Measurements from ENCODE around the gene TRIM66.

Gene TRIM66

GRCh38 chr11:8586184-8586583 is 96.3 kb downstream of the TRIM66 start:
- no peak overlapping the region for H3K4me3 ChIP-seq (ENCODE audit: low read depth, low read length)
- ChIA-PET CTCF (no interaction called here), POLR2A (no interaction called here)
- no peak for DNase-seq (ENCODE audit: low read depth, low spot score)
- TF ChIP-seq CTCF (IDR thresholded peaks at IDR 0.05; ENCODE audit: insufficient read depth, low read length, missing control alignments): no peak

- no peak for DNase-seq (ENCODE audit: low read depth, low spot score)
- CTCF ChIA-PET: interaction anchor here (0.8 to 1.6 kb wide), 4 partner anchors 8 to 17 kb away, joined by 4 to 6 read pairs (median 4); no protein-coding TSS in a partner anchor
- H3K4me3 ChIP-seq (ENCODE audit: low read depth, low read length): no peak overlapping the region
- POLR2A ChIA-PET: interaction anchor here (0.6 to 1.2 kb wide), 4 partner anchors 95 to 569 kb away, joined by 3 to 4 read pairs (median 3); no protein-coding TSS in a partner anchor
- TF ChIP-seq CTCF (IDR thresholded peaks at IDR 0.05; ENCODE audit: insufficient read depth, low read length, missing control alignments): no peak
Observed at GRCh38 chr11:8584511-8584910, 98.0 kb downstream of the TRIM66 start.

GRCh38 chr11:8584082-8584481 is 98.4 kb downstream of the TRIM66 start:
- TF ChIP-seq CTCF (IDR thresholded peaks at IDR 0.05; ENCODE audit: insufficient read depth, low read length, missing control alignments): no peak
- ChIA-PET CTCF (interaction anchor here (0.8 to 1.6 kb wide), 4 partner anchors 8 to 17 kb away, joined by 4 to 6 read pairs (median 4); no protein-coding TSS in a partner anchor), POLR2A (interaction anchor here (0.6 to 1.2 kb wide), 4 partner anchors 95 to 568 kb away, joined by 3 to 4 read pairs (median 3); no protein-coding TSS in a partner anchor)
- H3K4me3 ChIP-seq (ENCODE audit: low read depth, low read length): no peak overlapping the region
- DNase-seq (ENCODE audit: low read depth, low spot score): no peak

GRCh38 chr11:8581300-8581699 is 101.2 kb downstream of the TRIM66 start:
- H3K4me3 ChIP-seq (ENCODE audit: low read depth, low read length): no peak overlapping the region
- ChIA-PET POLR2A (no interaction called here), CTCF (interaction anchor here (0.9 to 2.6 kb wide), 3 partner anchors 14 to 548 kb away, joined by 3 to 10 read pairs (median 3); a partner anchor contains a TSS)
- no peak for TF ChIP-seq CTCF (IDR thresholded peaks at IDR 0.05; ENCODE audit: insufficient read depth, low read length, missing control alignments)
- DNase-seq (ENCODE audit: low read depth, low spot score): no peak

GRCh38 chr11:8577791-8578581 is 104.5 kb downstream of the TRIM66 start:
- DNase-seq (ENCODE audit: low read depth, low spot score): no peak
- TF ChIP-seq CTCF (IDR thresholded peaks at IDR 0.05; ENCODE audit: insufficient read depth, low read length, missing control alignments): no peak
- CTCF ChIA-PET: interaction anchor here (2.1 to 2.6 kb wide), 2 partner anchors 11 kb away, joined by 7 to 12 read pairs; no protein-coding TSS in a partner anchor
- H3K4me3 ChIP-seq (ENCODE audit: low read depth, low read length): no peak overlapping the region
- POLR2A ChIA-PET: no interaction called here

- CTCF ChIA-PET: interaction anchor here (1.5 to 1.8 kb wide), 2 partner anchors 8 to 9 kb away, joined by 6 to 10 read pairs; no protein-coding TSS in a partner anchor
- POLR2A ChIA-PET: no interaction called here
Observed at GRCh38 chr11:8574798-8575197, 107.7 kb downstream of the TRIM66 start.

More at GRCh38 chr11:8574798-8575197, 107.7 kb downstream of the TRIM66 start:
- no peak for DNase-seq (ENCODE audit: low read depth, low spot score)
- no peak for TF ChIP-seq CTCF (IDR thresholded peaks at IDR 0.05; ENCODE audit: insufficient read depth, low read length, missing control alignments)
- no peak overlapping the region for H3K4me3 ChIP-seq (ENCODE audit: low read depth, low read length)

Measured in AG04449 (cell line).